Kidney (tissue), 14 donors: ENCODE data around the gene MED26. TPM values are rescaled to one million over a fixed set of nuclear protein-coding genes. Genes with fewer than 3 reads are reported as not detected.

Source experiments
- DNase-seq, 5 donors: peaks; one replicate each; pipeline ENCODE4 v3.0.0-alpha.2; 2013 to 2020
- FAIRE-seq: peaks from 2 replicates; lab custom pipeline; 2012; peaks lifted over from hg19 to GRCh38; lab: Jason Lieb, UNC
- H3K27ac ChIP-seq, 2 donors: one replicate each; pipeline ENCODE4 v1.7.0; 2013; ENCODE audit warnings: low read depth in 2 of 2, low read length in 2 of 2, inconsistent platforms in 1 of 2
- H3K27me3 ChIP-seq: one replicate; pipeline ENCODE4 v1.7.1; 2013; ENCODE audit warnings: low read length, inconsistent platforms; ENCODE audit not compliant: control insufficient read depth, insufficient read depth
- H3K36me3 ChIP-seq, 3 donors: one replicate each; pipeline versions ENCODE4 v1.7.0 to v1.7.1; 2013; ENCODE audit warnings: low read length in 3 of 3, control low read depth in 1 of 3, inconsistent platforms in 1 of 3; ENCODE audit not compliant: insufficient read depth in 3 of 3, control insufficient read depth in 2 of 3
- H3K4me1 ChIP-seq, 3 donors: one replicate each; pipeline versions ENCODE4 v1.7.0 to v1.7.1; 2013; ENCODE audit warnings: low read length in 3 of 3, inconsistent platforms in 1 of 3, low read depth in 1 of 3; ENCODE audit not compliant: control insufficient read depth in 2 of 3, insufficient read depth in 2 of 3
- H3K4me3 ChIP-seq, 3 donors: one replicate each; pipeline versions ENCODE4 v1.7.0 to v1.8.1; 2013; ENCODE audit warnings: low read length in 3 of 3, control low read depth in 1 of 3, inconsistent platforms in 1 of 3
- H3K9ac ChIP-seq, 3 donors: one replicate each; pipeline versions ENCODE4 v1.7.0 to v1.7.1; 2013; ENCODE audit warnings: low read length in 3 of 3, control low read depth in 1 of 3, inconsistent platforms in 1 of 3
- H3K9me3 ChIP-seq, 3 donors: one replicate each; pipeline versions ENCODE4 v1.7.0 to v1.7.1; 2013; ENCODE audit warnings: low read length in 3 of 3, control low read depth in 1 of 3, inconsistent platforms in 1 of 3; ENCODE audit not compliant: control insufficient read depth in 2 of 3, insufficient read depth in 1 of 3
- CTCF ChIP-seq: IDR thresholded peaks from 3 replicates; pipeline ENCODE4 v1.5.1; 2012; ENCODE audit warnings: mild to moderate bottlenecking, moderate library complexity, borderline replicate concordance; ENCODE audit not compliant: insufficient read depth; ENCODE audit errors: extremely low read depth
- intact Hi-C: fragments of 100-400 bp; cut with DNase I; formaldehyde crosslinking; loops from one replicate; pipeline ENCODE4 v1.11.1; 2022
- polyA plus RNA-seq: library from polyadenylated mRNA; stranded (reverse); fragments of 350-450 nt; fragmentation: Illumina TruSeq; extraction: RNeasy Lipid Tissue Mini Kit (QIAGEN cat#74804); gene quantifications from one replicate; pipeline ENCODE4 v1.2.3, GENCODE V29; 2014; ENCODE audit warnings: low read depth, low replicate concordance; ENCODE audit not compliant: insufficient read depth
- total RNA-seq: library from RNA; stranded (reverse); fragmentation: NEBNext Ultra II Directional; extraction: Animal tissue kit (Norgen Biotek cat#: 25700); gene quantifications from one replicate; pipeline ENCODE4 v1.2.1, GENCODE V29; 2021
- donor health status: control.
- donor health status: control.
- donor health status: control.
- donor health status: control.
- donor health status: control.
- donor health status: DM: yes; HTN: yes; CAD: no.
- donor health status: Normal renal cell carcinoma (clear cell type).

Gene MED26
- total and polyA plus RNA-seq, 2 donors from 2014 or later, result 3.6 to 11.8 TPM

- H3K4me3 ChIP-seq, result no peak overlapping the region
- DNase-seq (no peak), FAIRE-seq (no peak)
- H3K27me3 ChIP-seq, result no peaks in the 10 kb centered on the region
- H3K9me3 ChIP-seq, result no peaks in the 10 kb centered on the region
- H3K27ac ChIP-seq, result no peak overlapping the region
- no peaks in the 10 kb centered on the region for H3K36me3 ChIP-seq
- peaks cover 0 to 26% (median 16%) of the 10 kb centered on the region in 3 donors for H3K4me1 ChIP-seq
- H3K9ac ChIP-seq, result no peak overlapping the region
- no peak for TF ChIP-seq CTCF
- intact Hi-C loops, result no loop called here
Observed at GRCh38 chr19:16594131-16594586, 33.8 kb downstream of the MED26 start.

GRCh38 chr19:16593181-16593580 lies 34.8 kb downstream of the MED26 start:
- no peaks in the 10 kb centered on the region for H3K27me3 ChIP-seq
- H3K27ac ChIP-seq, result no peak overlapping the region
- H3K9me3 ChIP-seq, result no peaks in the 10 kb centered on the region
- H3K9ac ChIP-seq, result no peak overlapping the region
- no peak for DNase-seq
- TF ChIP-seq CTCF, result no peak
- intact Hi-C loops, result no loop called here
- no peak overlapping the region for H3K4me3 ChIP-seq
- H3K36me3 ChIP-seq, result no peaks in the 10 kb centered on the region
- H3K4me1 ChIP-seq, result peaks cover 0 to 36% (median 20%) of the 10 kb centered on the region in 3 donors
- FAIRE-seq, result no peak

- intact Hi-C loops, result no loop called here
- H3K4me3 ChIP-seq, result no peak overlapping the region
- H3K9ac ChIP-seq, result no peak overlapping the region
- FAIRE-seq (no peak), DNase-seq (no peak)
- no peak overlapping the region for H3K27ac ChIP-seq
- H3K4me1 ChIP-seq, result peaks cover 0 to 48% (median 29%) of the 10 kb centered on the region in 3 donors
- no peaks in the 10 kb centered on the region for H3K27me3 ChIP-seq
- H3K9me3 ChIP-seq, result no peaks in the 10 kb centered on the region
- no peaks in the 10 kb centered on the region for H3K36me3 ChIP-seq
- TF ChIP-seq CTCF, result no peak
Observed at GRCh38 chr19:16591803-16592556, 36.0 kb downstream of the MED26 start.
